Mesenteric fat pad (tissue), 1 donor: ENCODE data around the gene PKP1. TPM values are rescaled to one million over a fixed set of nuclear protein-coding genes. Genes with fewer than 3 reads are reported as not detected.

ENCODE experiments used
- DNase-seq: peaks from one replicate; pipeline ENCODE4 v3.0.0-alpha.2; 2020; ENCODE audit warnings: low spot score
- total RNA-seq: library from RNA; stranded (reverse); fragmentation: NEBNext Ultra II Directional; extraction: Animal tissue kit (Norgen Biotek cat#: 25700); gene quantifications from one replicate; pipeline ENCODE4 v1.2.1, GENCODE V29; 2021
- donor health status: DM: yes; HTN: yes; CAD: no.

The PKP1 gene
- total RNA-seq, 1 donor from 2014 or later: 11.5 TPM

DNA sequence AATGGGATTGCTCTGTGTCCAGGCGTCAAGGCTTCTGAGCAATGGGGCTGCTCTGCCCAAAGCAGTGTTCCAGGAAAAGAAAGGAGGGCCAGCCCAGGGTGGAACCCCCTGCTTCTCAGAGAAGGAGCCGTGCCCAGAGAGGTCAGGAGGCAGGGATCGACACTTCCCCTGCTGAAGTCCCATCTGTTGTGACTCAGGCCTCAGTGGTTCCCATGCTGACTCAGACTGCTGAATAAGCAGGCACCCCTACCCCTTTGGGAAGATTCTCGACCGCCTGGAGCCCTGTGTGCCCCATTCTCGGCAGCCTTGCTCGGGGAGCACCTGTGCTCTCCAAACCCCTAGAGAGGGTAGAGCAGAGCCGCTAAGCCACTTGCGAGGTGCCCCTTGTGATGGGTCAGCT is 23.9 kb downstream of the PKP1 start:
- no peak for DNase-seq

- DNase-seq: no peak
These were observed 24.6 kb downstream of the PKP1 start for GRCh38 chr1:201307760-201308499.

GRCh38 chr1:201309416-201309815 is 26.1 kb downstream of the PKP1 start:
- no peak for DNase-seq

DNA sequence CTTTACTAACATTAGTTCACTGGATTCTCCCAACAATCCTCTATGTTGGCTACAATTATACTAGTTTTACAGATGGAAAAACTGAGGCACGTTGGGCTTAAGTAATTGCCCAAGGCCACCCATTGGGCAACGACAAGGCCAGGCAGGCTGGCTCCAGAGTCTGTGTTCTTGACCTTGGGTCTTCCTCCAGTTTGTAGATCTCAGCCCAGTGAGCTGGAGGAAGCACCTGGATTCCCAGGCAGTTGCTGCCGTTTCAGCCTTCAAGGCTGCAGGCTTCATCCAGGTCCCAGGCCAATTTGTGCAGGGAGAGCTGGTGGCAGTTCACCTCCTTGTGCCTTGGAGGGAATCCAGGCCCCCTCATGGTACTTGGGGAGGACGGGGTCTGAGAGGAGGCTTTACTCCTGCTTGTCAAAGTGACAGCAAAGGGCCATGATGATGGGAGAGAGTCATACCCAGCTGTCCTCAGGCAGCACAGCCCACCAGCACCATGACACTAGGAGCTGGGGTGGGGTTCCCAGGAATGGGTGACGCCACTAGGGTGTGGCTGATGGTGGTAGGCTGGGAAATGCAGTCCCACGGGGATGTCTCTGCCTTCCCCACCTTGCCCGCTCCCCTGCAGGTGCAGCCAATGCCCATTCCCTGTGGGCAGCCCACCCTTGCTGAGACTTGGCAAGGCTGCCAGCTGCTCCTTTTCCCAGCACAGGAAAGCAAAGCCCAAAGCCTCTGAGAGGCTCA is 27.1 kb downstream of the PKP1 start:
- DNase-seq: no peak

- DNase-seq: no peak
These were observed 27.7 kb downstream of the PKP1 start for GRCh38 chr1:201310986-201311355.

- no peak for DNase-seq
These were observed 28.2 kb downstream of the PKP1 start for GRCh38 chr1:201311356-201312011.

DNA sequence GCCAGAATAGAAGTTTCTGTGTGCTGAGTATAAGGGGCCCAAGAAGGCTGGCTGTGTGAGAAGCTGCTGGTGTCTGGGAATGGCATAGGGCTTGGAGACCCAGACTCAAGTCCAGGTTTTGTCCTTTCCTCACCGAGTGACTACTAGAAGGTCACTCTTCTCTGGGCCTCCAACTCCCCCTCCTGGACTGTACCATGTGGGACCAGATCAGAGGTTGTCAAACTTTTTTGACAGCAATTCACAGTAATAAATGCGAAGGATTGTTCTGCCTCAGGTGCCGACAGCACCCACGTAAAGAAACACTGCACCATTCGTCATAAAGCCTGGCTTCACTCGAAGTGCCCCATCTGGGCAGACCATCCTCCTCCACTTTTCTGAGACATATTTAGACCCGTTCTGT is 29.0 kb downstream of the PKP1 start:
- no peak for DNase-seq

- no peak for DNase-seq
These were observed 29.8 kb downstream of the PKP1 start for GRCh38 chr1:201313086-201313485.

- no peak for DNase-seq
These were observed 33.2 kb downstream of the PKP1 start for GRCh38 chr1:201316556-201316955.

DNA sequence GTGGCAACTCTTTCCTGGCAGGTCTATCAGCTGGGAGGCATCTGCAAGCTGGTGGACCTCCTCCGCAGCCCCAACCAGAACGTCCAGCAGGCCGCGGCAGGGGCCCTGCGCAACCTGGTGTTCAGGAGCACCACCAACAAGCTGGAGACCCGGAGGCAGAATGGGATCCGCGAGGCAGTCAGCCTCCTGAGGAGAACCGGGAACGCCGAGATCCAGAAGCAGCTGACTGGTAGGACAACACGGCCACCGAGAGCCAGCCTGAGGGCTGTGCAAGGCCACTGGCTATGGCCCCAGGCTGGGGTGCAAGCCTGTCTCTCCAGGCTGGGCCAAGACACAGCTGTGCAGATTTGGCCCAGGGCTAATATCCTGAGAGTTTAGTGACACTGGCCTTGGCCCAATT is 34.2 kb downstream of the PKP1 start:
- no peak for DNase-seq

DNA sequence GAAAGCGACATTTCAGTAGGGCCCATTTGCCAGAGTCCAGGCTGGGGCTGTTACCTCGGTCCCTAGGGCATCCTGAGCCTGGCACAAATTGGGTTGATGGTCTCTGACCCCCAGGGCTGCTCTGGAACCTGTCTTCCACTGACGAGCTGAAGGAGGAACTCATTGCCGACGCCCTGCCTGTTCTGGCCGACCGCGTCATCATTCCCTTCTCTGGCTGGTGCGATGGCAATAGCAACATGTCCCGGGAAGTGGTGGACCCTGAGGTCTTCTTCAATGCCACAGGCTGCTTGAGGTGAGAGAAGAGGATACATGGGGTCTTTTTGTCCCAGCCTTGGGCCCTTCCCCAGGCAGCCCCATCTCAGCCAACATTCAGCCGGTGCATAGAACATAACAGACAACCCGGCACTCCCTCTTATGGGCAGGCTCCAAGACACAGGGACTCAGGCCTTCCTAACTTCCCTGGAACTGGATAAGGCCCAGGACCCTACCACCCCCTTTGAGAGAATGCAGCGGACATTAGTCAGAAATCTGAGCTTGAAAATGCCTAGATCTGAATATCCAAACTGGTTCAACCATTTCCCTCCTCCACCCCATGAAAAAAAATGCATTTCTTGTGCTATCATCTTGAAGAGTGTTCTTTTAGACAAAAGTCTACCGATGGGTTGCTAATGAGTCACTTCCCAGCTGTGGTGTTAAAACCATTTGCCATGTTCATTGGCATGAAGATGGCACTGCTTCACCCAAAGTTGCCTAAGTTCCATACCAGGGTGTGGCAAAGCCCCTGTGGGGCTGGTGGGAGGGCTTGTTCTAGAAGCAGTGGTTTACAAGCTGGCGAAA is 35.4 kb downstream of the PKP1 start:
- no peak for DNase-seq

- no peak for DNase-seq
These were observed 36.3 kb downstream of the PKP1 start for GRCh38 chr1:201319631-201320030.

- DNase-seq: no peak
These were observed 37.0 kb downstream of the PKP1 start for GRCh38 chr1:201320168-201320788.

GRCh38 chr1:201321826-201322390 is 38.6 kb downstream of the PKP1 start:
- DNase-seq: no peak

DNA sequence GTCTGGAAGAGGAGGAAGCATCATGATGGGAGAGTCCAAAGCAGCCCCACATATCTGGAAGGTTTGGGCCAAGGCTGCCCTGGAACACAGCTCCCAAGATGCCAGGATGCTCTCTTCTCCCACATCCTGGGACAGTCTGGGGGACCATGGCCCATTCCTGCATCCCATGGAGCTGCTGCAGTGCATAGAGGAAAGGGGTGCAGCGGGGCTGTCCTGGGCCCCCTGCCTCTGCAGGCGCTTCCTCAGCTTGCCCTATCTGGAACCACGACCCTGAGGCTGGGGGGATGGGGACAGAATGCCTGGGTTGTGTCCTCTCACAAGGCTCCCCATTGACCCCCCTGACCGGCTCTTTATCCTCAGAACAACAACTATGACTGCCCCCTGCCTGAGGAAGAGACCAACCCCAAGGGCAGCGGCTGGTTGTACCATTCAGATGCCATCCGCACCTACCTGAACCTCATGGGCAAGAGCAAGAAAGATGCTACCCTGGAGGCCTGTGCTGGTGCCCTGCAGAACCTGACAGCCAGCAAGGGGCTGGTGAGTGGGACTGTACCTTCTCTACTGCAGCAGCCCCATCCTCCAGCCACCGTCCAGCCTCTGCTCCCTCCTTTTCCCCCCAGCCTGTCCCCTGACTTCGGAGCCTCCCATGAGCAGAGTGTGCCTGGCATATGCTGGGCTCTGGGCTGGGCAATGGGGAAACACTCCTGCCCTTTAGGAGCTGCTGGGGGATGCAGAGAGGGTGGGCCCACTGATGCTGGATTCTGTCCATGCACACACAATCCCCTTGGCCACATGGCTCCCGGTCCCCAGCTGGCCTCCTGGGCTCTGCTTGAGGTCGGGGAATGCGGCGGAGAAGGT is 39.6 kb downstream of the PKP1 start:
- no peak for DNase-seq

DNA sequence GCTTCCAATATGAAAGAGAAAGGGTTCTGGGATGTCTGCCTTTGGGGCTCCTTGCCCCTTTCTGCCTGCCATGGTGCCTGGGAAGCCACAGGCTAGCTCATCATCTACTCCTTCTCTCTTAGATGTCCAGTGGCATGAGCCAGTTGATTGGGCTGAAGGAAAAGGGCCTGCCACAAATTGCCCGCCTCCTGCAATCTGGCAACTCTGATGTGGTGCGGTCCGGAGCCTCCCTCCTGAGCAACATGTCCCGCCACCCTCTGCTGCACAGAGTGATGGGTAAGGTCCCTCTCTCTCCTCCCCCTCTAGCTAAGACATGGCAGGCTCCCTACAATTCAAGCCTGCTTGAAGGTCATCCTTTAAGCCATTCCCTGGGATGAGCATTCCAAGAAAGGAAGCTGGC is 41.0 kb downstream of the PKP1 start:
- no peak for DNase-seq

- DNase-seq: no peak
These were observed 41.7 kb downstream of the PKP1 start for GRCh38 chr1:201324821-201325677.

GRCh38 chr1:201325678-201326060 is 42.4 kb downstream of the PKP1 start:
- no peak for DNase-seq

- no peak for DNase-seq
These were observed 43.4 kb downstream of the PKP1 start for GRCh38 chr1:201326710-201327109.
